ENCODE measurements around the gene WNT9B.
A peak's percentile ranks its signal among the peaks of the same experiment; 100 is the strongest.

WNT9B gene

DNA sequence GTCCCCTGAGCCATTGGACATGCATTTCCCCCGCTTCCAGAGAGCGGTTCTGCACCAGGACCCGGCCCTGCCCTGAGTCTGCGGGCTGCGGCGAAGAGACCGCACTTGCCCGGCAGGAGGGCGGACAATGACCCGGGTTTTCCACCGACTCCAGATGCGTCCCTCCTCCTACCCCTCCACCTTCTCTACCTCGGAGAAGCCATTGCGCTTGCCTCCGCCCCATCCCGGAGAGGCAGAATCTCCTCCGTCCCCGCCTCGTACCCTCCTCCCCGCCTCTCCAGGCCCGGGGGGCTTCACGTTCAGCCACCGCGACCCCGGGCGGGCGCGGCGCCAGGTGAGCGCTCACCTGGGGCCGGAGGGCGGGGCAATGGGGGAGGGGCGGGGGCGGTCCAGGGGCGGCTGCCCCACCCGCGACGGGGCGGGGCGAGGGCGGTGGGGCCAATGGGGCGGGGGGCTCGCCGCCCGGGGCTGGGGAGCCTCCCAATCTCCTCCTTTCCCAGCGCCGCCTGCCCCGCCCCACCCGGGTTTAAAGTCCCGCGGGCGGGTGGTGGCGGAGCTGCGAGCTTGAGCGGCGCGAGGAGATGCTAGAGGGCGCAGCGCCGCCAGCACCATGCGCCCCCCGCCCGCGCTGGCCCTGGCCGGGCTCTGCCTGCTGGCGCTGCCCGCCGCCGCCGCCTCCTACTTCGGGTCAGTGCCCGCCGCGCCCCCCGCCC lies at the start of gene WNT9B:
TSS of gene WNT9B (plus strand) at position 555 of the 713 bp plus-strand sequence. CDS start at position 611, 56 bp downstream.
- peaks cover 11% of the 10 kb centered on the region for H3K4me1 ChIP-seq (ENCODE audit: insufficient read depth, low read length)
- H3K27me3 ChIP-seq (ENCODE audit: insufficient read depth, low read length) = peaks cover 33% of the 10 kb centered on the region
- peak within 1 kb of the TSS; percentile 74 for H2AFZ ChIP-seq (ENCODE audit: low read depth, low read length)
- peak within 1 kb of the TSS; percentile 46 for H3K4me3 ChIP-seq (ENCODE audit: low read length)
- no peaks in the 10 kb centered on the region for H3K9me3 ChIP-seq (ENCODE audit: low read length)
- H3K36me3 ChIP-seq (ENCODE audit: insufficient read depth, low read length) = no peaks in the 10 kb centered on the region

- Histone ChIP-seq H2AFZ (ENCODE audit: low read depth, low read length) (no peak overlapping the region), H3K36me3 (ENCODE audit: insufficient read depth, low read length) (peaks cover 22% of the 10 kb centered on the region), H3K9me3 (ENCODE audit: low read length) (peaks cover 6% of the 10 kb centered on the region)
Observed at GRCh38 chr17:46802800-46803199, 48.6 kb upstream of the WNT9B start.

DNA sequence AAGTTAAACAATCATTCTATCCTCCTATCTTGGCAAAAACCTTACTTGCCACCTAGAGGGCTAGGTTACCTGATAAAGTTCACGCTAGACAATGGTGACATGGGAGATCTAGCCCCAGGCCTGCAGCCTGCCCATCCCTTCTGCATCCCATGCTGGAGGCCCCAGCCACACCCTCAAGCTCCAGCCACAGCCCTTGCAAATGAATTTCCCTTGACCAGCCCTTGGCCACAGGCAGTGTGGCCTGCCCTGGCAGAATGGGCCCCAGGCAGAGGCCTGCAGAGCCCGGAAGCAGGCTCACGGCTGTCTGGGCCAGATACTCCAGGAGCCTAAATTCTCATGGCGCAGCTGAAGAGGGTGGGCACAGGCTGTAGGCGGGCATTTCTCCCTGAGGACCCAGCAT lies 47.8 kb upstream of the WNT9B start:
- peaks cover 22% of the 10 kb centered on the region for H3K36me3 ChIP-seq (ENCODE audit: insufficient read depth, low read length)
- H3K9me3 ChIP-seq (ENCODE audit: low read length) = peaks cover 6% of the 10 kb centered on the region
- H2AFZ ChIP-seq (ENCODE audit: low read depth, low read length) = no peak overlapping the region
- H3K4me1 ChIP-seq (ENCODE audit: insufficient read depth, low read length) = no peaks in the 10 kb centered on the region
- H3K27me3 ChIP-seq (ENCODE audit: insufficient read depth, low read length) = no peaks in the 10 kb centered on the region
- no peak overlapping the region for H3K4me3 ChIP-seq (ENCODE audit: low read length)

More at GRCh38 chr17:46802800-46803199, 48.6 kb upstream of the WNT9B start:
- Histone ChIP-seq H3K4me1 (ENCODE audit: insufficient read depth, low read length) (no peaks in the 10 kb centered on the region), H3K27me3 (ENCODE audit: insufficient read depth, low read length) (no peaks in the 10 kb centered on the region), H3K4me3 (ENCODE audit: low read length) (no peak overlapping the region)

DNA sequence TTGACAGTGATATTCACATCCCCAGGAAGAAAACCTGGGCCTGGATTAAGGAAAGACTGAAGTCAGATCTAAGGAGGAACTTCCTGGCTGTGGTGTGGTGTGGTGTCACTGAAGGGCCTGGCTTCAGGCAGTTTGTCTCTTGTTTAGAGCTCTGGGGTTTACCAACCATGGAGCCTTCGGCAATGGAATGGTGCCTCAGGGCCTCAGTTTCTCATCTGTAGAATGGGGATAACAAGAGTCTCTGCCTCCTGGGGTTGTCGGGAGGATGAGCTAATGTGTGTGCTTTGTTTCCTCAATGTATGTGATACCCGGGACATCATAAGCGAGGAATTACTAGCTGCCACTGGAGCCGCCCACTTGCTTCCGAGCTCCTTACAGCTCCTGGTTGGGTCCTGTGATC lies 45.6 kb upstream of the WNT9B start:
- H3K9me3 ChIP-seq (ENCODE audit: low read length) = peaks cover 6% of the 10 kb centered on the region
- H3K4me3 ChIP-seq (ENCODE audit: low read length) = no peak overlapping the region
- H3K4me1 ChIP-seq (ENCODE audit: insufficient read depth, low read length) = no peaks in the 10 kb centered on the region
- no peak overlapping the region for H2AFZ ChIP-seq (ENCODE audit: low read depth, low read length)
- H3K27me3 ChIP-seq (ENCODE audit: insufficient read depth, low read length) = no peaks in the 10 kb centered on the region
- peaks cover 21% of the 10 kb centered on the region for H3K36me3 ChIP-seq (ENCODE audit: insufficient read depth, low read length)

DNA sequence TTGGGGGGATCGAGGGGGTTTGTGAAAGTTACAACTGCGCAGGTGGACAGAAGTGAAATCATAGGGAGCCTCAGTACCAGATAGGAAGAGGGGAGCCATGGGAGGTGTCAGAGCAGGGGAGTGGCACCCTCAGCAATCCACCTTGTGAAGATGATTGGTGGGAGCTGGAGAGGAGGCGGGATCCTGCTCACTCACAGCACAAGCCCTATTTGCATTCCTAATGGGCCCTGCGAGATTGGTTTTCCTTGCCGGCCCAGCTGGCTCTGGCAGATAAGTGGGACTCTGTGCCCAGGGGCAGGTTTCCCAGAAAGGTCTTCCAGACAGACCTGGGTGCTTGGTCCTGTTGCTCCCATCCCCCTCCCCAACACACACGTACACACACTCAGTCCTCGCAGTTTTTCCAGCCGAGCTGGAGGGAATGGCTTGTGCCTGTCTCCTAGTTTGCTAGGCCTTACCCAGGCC lies 42.2 kb upstream of the WNT9B start:
- H2AFZ ChIP-seq (ENCODE audit: low read depth, low read length) = no peak overlapping the region
- no peak overlapping the region for H3K4me3 ChIP-seq (ENCODE audit: low read length)
- H3K9me3 ChIP-seq (ENCODE audit: low read length) = peaks cover 3% of the 10 kb centered on the region

GRCh38 chr17:46810837-46811236 lies 40.5 kb upstream of the WNT9B start:
- H3K9me3 ChIP-seq (ENCODE audit: low read length) = no peaks in the 10 kb centered on the region

More for the DNA sequence above, 42.2 kb upstream of the WNT9B start:
- Histone ChIP-seq H3K36me3 (ENCODE audit: insufficient read depth, low read length) (peaks cover 12% of the 10 kb centered on the region), H3K4me1 (ENCODE audit: insufficient read depth, low read length) (no peaks in the 10 kb centered on the region), H3K27me3 (ENCODE audit: insufficient read depth, low read length) (no peaks in the 10 kb centered on the region)

DNA sequence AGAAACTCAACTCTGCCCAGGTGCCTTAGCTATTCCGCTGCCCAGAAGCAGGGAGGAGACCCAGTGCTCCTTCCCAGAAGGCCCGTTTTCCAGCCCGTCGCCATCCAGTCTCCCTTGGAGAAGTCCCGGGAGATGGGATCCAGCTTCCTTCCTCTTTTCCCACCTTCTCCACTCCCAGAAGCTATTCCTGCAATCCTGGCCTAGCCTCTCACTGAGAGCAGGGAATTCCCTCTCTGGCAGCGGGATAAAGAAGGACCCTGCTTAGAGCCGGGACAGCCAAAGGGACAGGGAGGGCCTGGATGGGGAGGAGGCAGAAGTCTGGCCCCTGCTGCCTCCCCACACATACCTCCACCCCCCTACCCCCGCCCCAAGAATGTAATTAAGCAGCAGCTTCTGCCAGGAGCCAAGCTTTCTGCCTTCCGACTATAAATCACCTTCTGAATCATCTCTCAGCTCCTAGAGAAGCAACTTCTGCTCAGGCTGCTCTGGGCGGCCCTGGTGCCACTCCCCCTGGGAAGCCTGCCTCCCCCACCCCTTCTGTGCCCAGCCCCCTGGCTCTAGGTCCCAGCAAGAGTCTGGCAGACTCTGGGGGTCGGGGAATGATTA lies 39.3 kb upstream of the WNT9B start:
- Histone ChIP-seq H3K9me3 (ENCODE audit: low read length) (no peaks in the 10 kb centered on the region), H2AFZ (ENCODE audit: low read depth, low read length) (no peak overlapping the region), H3K4me1 (ENCODE audit: insufficient read depth, low read length) (peaks cover 17% of the 10 kb centered on the region), H3K27me3 (ENCODE audit: insufficient read depth, low read length) (no peaks in the 10 kb centered on the region), H3K36me3 (ENCODE audit: insufficient read depth, low read length) (peaks cover 5% of the 10 kb centered on the region), H3K4me3 (ENCODE audit: low read length) (no peak overlapping the region)

More at GRCh38 chr17:46810837-46811236, 40.5 kb upstream of the WNT9B start:
- Histone ChIP-seq H2AFZ (ENCODE audit: low read depth, low read length) (no peak overlapping the region), H3K27me3 (ENCODE audit: insufficient read depth, low read length) (no peaks in the 10 kb centered on the region), H3K4me1 (ENCODE audit: insufficient read depth, low read length) (peaks cover 4% of the 10 kb centered on the region), H3K36me3 (ENCODE audit: insufficient read depth, low read length) (peaks cover 13% of the 10 kb centered on the region), H3K4me3 (ENCODE audit: low read length) (no peak overlapping the region)

DNA sequence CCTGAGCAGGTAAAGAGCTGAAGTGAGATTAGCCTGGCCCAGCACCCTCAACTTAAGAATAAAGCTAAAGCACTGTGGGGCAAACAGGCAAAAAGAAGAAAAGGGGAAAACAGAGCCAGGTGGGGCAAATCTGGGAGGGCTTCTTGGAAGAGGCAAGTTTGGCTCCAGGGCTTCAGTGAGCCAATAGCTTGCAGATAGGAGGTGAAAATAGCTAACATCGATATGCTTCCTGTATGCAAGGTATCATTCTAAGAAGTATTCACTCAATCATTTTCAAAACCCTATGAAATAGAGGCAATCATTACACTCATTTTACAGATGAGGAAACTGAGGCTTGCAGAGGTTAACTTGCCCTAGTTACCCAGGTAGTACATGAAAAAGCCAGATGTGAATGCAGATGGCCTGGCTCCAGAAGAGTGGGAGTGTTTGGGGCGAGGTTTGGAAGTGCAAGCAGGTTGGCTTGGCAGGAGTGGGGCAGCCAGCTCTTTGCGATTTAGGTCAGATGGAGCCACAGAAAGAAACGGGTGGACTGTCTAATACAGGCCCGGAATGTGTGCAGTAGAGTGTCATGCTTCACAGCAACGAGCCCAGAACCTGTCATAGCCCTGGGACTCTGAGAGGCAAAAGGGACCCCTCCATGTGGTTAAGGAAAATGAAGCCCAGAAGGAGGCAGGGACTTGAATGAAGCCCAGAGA lies 38.6 kb upstream of the WNT9B start:
- no peaks in the 10 kb centered on the region for H3K27me3 ChIP-seq (ENCODE audit: insufficient read depth, low read length)
- no peak overlapping the region for H3K4me3 ChIP-seq (ENCODE audit: low read length)
- H3K4me1 ChIP-seq (ENCODE audit: insufficient read depth, low read length) = peaks cover 20% of the 10 kb centered on the region
- no peaks in the 10 kb centered on the region for H3K9me3 ChIP-seq (ENCODE audit: low read length)
- H3K36me3 ChIP-seq (ENCODE audit: insufficient read depth, low read length) = peaks cover 5% of the 10 kb centered on the region
- no peak overlapping the region for H2AFZ ChIP-seq (ENCODE audit: low read depth, low read length)

- H3K9me3 ChIP-seq (ENCODE audit: low read length) = no peaks in the 10 kb centered on the region
- no peaks in the 10 kb centered on the region for H3K27me3 ChIP-seq (ENCODE audit: insufficient read depth, low read length)
- no peak overlapping the region for H2AFZ ChIP-seq (ENCODE audit: low read depth, low read length)
- H3K4me1 ChIP-seq (ENCODE audit: insufficient read depth, low read length) = peaks cover 20% of the 10 kb centered on the region
- no peak overlapping the region for H3K4me3 ChIP-seq (ENCODE audit: low read length)
- H3K36me3 ChIP-seq (ENCODE audit: insufficient read depth, low read length) = peaks cover 5% of the 10 kb centered on the region
Observed at GRCh38 chr17:46813920-46814319, 37.5 kb upstream of the WNT9B start.

DNA sequence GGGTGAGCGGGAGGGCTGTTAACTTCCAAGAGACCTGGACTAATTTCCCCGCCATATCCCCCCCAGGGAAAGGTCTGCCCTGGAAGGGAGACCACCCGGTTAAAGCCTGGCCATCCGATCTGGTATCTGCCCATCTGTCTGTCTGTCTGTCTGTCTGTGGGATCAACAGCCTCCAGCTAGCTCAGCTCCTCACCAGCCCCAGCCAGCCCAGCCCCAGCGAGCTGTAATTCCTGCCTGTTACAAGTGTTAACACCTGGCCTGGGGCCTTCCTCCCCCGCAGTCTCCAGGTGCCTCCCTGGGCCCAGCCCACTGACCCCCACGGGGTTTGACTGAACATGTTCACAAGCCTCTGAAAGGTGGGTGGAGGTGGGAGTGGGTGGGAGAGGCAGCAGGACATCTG lies 36.9 kb upstream of the WNT9B start:
- Histone ChIP-seq H3K27me3 (ENCODE audit: insufficient read depth, low read length) (no peaks in the 10 kb centered on the region), H3K4me1 (ENCODE audit: insufficient read depth, low read length) (peaks cover 22% of the 10 kb centered on the region), H3K9me3 (ENCODE audit: low read length) (no peaks in the 10 kb centered on the region), H2AFZ (ENCODE audit: low read depth, low read length) (no peak overlapping the region), H3K4me3 (ENCODE audit: low read length) (no peak overlapping the region), H3K36me3 (ENCODE audit: insufficient read depth, low read length) (peaks cover 5% of the 10 kb centered on the region)

- peak overlapping the region; percentile 58 for H3K4me3 ChIP-seq (ENCODE audit: low read length)
Observed at GRCh38 chr17:46815474-46816353, 35.7 kb upstream of the WNT9B start.

DNA sequence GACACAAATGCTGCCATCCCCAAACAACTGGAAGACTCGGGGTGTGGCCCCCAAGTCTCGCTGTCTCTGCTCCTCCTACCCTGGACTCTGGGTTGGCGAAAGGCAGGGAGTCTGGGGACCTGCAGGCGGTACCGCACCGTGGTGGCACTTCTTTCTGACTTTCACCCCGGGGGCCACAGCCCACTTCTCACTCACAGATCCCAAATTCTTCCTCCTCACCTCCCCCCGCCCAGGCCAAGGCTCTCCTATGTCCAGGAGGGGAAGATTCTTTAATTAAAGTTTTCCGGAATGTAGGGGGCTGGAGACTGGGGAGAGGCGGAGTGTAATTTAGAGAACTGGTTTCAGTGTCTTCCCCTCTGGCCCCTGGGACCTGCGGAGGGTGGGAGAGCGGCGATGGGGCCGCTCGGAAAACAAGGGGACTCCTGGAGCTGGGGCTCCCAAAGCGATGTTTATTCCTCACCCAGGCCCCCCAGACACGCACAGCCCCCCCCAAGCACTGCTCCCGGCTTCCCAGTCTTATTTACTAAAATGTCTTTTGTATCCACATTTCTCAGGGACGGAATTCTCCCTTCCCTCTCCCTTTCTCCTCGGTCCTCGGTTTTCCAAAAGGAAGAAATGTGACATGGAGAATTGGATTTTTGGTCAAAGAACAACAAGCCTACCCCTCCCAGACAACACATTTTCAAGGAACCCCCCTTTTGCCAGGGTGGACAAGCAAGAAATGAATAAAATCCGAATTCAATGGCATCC lies 34.1 kb upstream of the WNT9B start:
- Histone ChIP-seq H2AFZ (ENCODE audit: low read depth, low read length) (peak overlapping the region; percentile 15), H3K4me1 (ENCODE audit: insufficient read depth, low read length) (peaks cover 44% of the 10 kb centered on the region)

More at GRCh38 chr17:46815474-46816353, 35.7 kb upstream of the WNT9B start:
- no peaks in the 10 kb centered on the region for H3K9me3 ChIP-seq (ENCODE audit: low read length)
- H3K4me1 ChIP-seq (ENCODE audit: insufficient read depth, low read length) = peaks cover 35% of the 10 kb centered on the region
- no peaks in the 10 kb centered on the region for H3K27me3 ChIP-seq (ENCODE audit: insufficient read depth, low read length)
- peaks cover 5% of the 10 kb centered on the region for H3K36me3 ChIP-seq (ENCODE audit: insufficient read depth, low read length)
- no peak overlapping the region for H2AFZ ChIP-seq (ENCODE audit: low read depth, low read length)

More for the DNA sequence above, 34.1 kb upstream of the WNT9B start:
- Histone ChIP-seq H3K27me3 (ENCODE audit: insufficient read depth, low read length) (no peaks in the 10 kb centered on the region), H3K36me3 (ENCODE audit: insufficient read depth, low read length) (peaks cover 5% of the 10 kb centered on the region), H3K4me3 (ENCODE audit: low read length) (peak overlapping the region; percentile 58), H3K9me3 (ENCODE audit: low read length) (no peaks in the 10 kb centered on the region)

All from neuron (in vitro differentiated cells).